Natural killer cell (primary cell): Measurements from ENCODE around the gene MISFA. TPM values are rescaled to one million over a fixed set of nuclear protein-coding genes. Genes with fewer than 3 reads are reported as not detected.
A peak's percentile ranks its signal among the peaks of the same experiment; 100 is the strongest.

Source experiments
- ATAC-seq, 3 donors: fragments of 150-1000 bp in 2 of 3; fragments of 200-7000 bp in 1 of 3; cut with Tn5 transposase; 1 replicate in 1 of 3; 2 replicates in 2 of 3; pipeline ENCODE4 v1.10.0; 2021; ENCODE audit warnings: mild to moderate bottlenecking in 2 of 3, moderate library complexity in 2 of 3
- DNase-seq, 2 donors: peaks; one replicate each; pipeline versions ENCODE4 v3.0.0 to v3.0.0-alpha.2; 2013 to 2021; ENCODE audit warnings: mixed read lengths in 1 of 2
- H3K27ac ChIP-seq: one replicate; pipeline ENCODE4 v1.5.1; 2013; ENCODE audit warnings: mild to moderate bottlenecking, low read length
- H3K27me3 ChIP-seq: one replicate; pipeline ENCODE4 v1.6.1; 2013; ENCODE audit warnings: low read length; ENCODE audit not compliant: control insufficient read depth, insufficient read depth
- H3K36me3 ChIP-seq: one replicate; pipeline ENCODE4 v1.6.1; 2013; ENCODE audit warnings: low read length; ENCODE audit not compliant: control insufficient read depth, insufficient read depth
- H3K4me1 ChIP-seq: one replicate; pipeline ENCODE4 v1.6.1; 2013; ENCODE audit warnings: low read length; ENCODE audit not compliant: control insufficient read depth, insufficient read depth
- H3K4me3 ChIP-seq: one replicate; pipeline ENCODE4 v1.5.1; 2013; ENCODE audit warnings: low read length
- H3K9me3 ChIP-seq: one replicate; pipeline ENCODE4 v1.6.1; 2013; ENCODE audit warnings: low read length; ENCODE audit not compliant: control insufficient read depth, insufficient read depth
- H3K27ac Mint-ChIP-seq, 2 donors: one replicate each; pipeline ENCODE4 v1.8.0; 2022; ENCODE audit warnings: mild to moderate bottlenecking in 2 of 2, mixed read lengths in 2 of 2, moderate library complexity in 1 of 2
- H3K27me3 Mint-ChIP-seq, 2 donors: one replicate each; pipeline ENCODE4 v1.8.0; 2022; ENCODE audit warnings: low read depth in 2 of 2, mixed read lengths in 2 of 2
- H3K36me3 Mint-ChIP-seq: one replicate; pipeline ENCODE4 v1.8.0; 2022; ENCODE audit warnings: mixed read lengths
- H3K4me1 Mint-ChIP-seq, 2 donors: one replicate each; pipeline ENCODE4 v1.8.0; 2022; ENCODE audit warnings: mixed read lengths in 2 of 2
- H3K4me3 Mint-ChIP-seq: one replicate; pipeline ENCODE4 v1.8.0; 2022; ENCODE audit warnings: mild to moderate bottlenecking, moderate library complexity, mixed read lengths
- H3K9me3 Mint-ChIP-seq, 2 donors: one replicate each; pipeline ENCODE4 v1.8.0; 2022; ENCODE audit warnings: mixed read lengths in 2 of 2
- WGBS: methylation state at CpG from one replicate; pipeline ENCODE4 v1.1.7; 2013; ENCODE audit warnings: missing lambda C conversion rate; ENCODE audit not compliant: insufficient coverage; 5-methylcytosine and 5-hydroxymethylcytosine counted together
- intact Hi-C: fragments of 100-400 bp; cut with micrococcal nuclease; formaldehyde crosslinking; loops from one replicate; pipeline ENCODE4 v1.14.2; 2022
- total RNA-seq, 4 donors: library from RNA; stranded (reverse); fragments of 120-200 nt in 1 of 4; gene quantifications; one replicate each; pipeline versions ENCODE4 v1.2.3 to v1.2.4, GENCODE V29; 2013 to 2022
- TF ChIP-seq, protein P1 (sequence below): fragments of 200-600 bp; IDR thresholded peaks from one replicate; pipeline ENCODE4 v1.8.0; 2022; ENCODE audit warnings: antibody characterized with exemption

MISFA gene
- total RNA-seq, 3 donors from 2014 or later (not counting 1 experiment from before 2014, with no cell fraction given), result 2.2 to 3.5 (median 2.2) TPM

DNA sequence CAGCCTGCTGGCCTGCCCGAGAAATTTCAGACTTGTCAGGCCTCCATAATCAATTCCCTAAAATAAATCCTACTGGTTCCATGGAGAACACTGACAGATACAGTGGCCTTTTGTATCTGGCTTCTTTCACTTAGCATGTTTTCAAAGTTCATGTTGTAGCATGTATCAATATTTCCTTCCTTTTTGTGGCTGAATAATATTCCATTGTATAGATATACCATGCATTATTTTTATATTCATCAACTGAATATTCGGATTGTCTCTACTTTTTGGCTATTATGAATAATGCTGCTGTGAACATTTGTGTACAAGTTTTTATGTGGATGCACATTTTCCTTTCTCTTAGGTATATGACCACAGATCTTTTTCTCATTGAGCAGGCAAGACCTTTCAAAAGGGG lies 24.1 kb downstream of the MISFA start:
- DNase-seq (no peak), ATAC-seq (no peak)
- no peaks in the 10 kb centered on the region for H3K27me3 Mint-ChIP-seq
- WGBS, result 100% methylated on average over 1 of the region's 2 CpGs
- Histone ChIP-seq H3K27me3 (no peaks in the 10 kb centered on the region), H3K4me1 (peaks cover 6% of the 10 kb centered on the region), H3K36me3 (no peaks in the 10 kb centered on the region), H3K4me3 (no peak overlapping the region), H3K27ac (no peak overlapping the region), H3K9me3 (no peaks in the 10 kb centered on the region)
- intact Hi-C loops, result no loop called here
- no peaks in the 10 kb centered on the region for H3K9me3 Mint-ChIP-seq
- H3K4me1 Mint-ChIP-seq, result peaks cover 40 to 41% of the 10 kb centered on the region in 2 donors
- TF ChIP-seq, protein P1, sequence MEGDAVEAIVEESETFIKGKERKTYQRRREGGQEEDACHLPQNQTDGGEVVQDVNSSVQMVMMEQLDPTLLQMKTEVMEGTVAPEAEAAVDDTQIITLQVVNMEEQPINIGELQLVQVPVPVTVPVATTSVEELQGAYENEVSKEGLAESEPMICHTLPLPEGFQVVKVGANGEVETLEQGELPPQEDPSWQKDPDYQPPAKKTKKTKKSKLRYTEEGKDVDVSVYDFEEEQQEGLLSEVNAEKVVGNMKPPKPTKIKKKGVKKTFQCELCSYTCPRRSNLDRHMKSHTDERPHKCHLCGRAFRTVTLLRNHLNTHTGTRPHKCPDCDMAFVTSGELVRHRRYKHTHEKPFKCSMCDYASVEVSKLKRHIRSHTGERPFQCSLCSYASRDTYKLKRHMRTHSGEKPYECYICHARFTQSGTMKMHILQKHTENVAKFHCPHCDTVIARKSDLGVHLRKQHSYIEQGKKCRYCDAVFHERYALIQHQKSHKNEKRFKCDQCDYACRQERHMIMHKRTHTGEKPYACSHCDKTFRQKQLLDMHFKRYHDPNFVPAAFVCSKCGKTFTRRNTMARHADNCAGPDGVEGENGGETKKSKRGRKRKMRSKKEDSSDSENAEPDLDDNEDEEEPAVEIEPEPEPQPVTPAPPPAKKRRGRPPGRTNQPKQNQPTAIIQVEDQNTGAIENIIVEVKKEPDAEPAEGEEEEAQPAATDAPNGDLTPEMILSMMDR, result no peak
- no peak overlapping the region for H3K4me3 Mint-ChIP-seq
- peak overlapping the region in 1 of 2 donors; percentile 41 for H3K27ac Mint-ChIP-seq
- no peaks in the 10 kb centered on the region for H3K36me3 Mint-ChIP-seq

DNA sequence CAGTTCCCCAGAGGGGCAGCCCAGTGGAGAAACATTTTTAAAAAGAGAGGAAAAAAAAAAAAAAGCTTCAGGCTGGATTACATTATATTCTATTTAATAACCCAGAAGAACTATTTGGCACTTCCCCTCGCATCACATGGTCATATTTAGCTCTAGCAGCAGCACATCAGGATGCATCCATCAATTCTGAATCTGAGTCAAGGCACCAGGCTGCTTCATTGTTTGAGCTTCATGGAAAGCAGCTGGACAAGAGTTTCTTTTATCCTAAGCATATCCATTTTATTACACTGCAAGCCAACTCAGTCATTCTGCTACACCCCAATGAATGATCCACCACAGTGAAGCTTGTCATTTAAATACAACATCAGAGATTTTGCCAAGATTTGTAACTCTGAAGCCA lies 24.6 kb downstream of the MISFA start:
- Mint-ChIP-seq H3K36me3 (no peaks in the 10 kb centered on the region), H3K9me3 (no peaks in the 10 kb centered on the region), H3K27me3 (no peaks in the 10 kb centered on the region), H3K4me3 (no peak overlapping the region), H3K4me1 (peaks cover 36 to 39% of the 10 kb centered on the region in 2 donors), H3K27ac (peak overlapping the region in 1 of 2 donors; percentile 56)
- WGBS, result 95% methylated on average over 1 of the region's 1 CpG
- TF ChIP-seq, protein P1, result no peak
- no peaks in the 10 kb centered on the region for H3K9me3 ChIP-seq
- no peak for DNase-seq
- H3K27ac ChIP-seq, result no peak overlapping the region
- no peaks in the 10 kb centered on the region for H3K36me3 ChIP-seq
- ATAC-seq, result no peak
- H3K4me1 ChIP-seq, result peaks cover 4% of the 10 kb centered on the region
- H3K27me3 ChIP-seq, result no peaks in the 10 kb centered on the region
- H3K4me3 ChIP-seq, result no peak overlapping the region
- intact Hi-C loops, result no loop called here

DNA sequence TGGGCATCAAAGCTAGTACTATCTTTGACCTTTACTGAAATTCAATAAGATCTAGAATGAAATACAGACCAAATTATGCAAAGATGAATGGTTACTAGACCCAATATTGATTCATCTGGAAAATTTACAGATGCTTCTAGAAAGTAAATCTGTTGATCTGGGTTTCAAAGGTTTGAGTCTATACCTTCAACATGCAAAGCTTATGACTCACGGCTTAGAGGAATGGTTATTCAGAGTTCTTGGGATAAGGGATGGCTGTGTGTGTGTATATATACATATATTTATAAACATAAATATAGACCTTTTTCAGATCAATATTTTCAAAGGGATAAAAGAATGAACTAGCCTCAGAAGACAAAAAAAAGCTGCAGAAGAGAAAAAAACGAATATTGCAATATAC lies 33.3 kb downstream of the MISFA start:
- H3K36me3 ChIP-seq, result no peaks in the 10 kb centered on the region
- peak overlapping the region; percentile 98 to 99 for H3K27ac Mint-ChIP-seq
- no peaks in the 10 kb centered on the region for H3K9me3 ChIP-seq
- peaks cover 41% of the 10 kb centered on the region in 2 donors for H3K4me1 Mint-ChIP-seq
- 25% methylated on average over 1 of the region's 2 CpGs for WGBS
- H3K27ac ChIP-seq, result peak overlapping the region; percentile 99
- no peak overlapping the region for H3K4me3 ChIP-seq
- no peaks in the 10 kb centered on the region for H3K36me3 Mint-ChIP-seq
- no peaks in the 10 kb centered on the region for H3K9me3 Mint-ChIP-seq
- TF ChIP-seq, protein P1, result no peak
- no peak for ATAC-seq
- no peaks in the 10 kb centered on the region for H3K27me3 ChIP-seq
- no peaks in the 10 kb centered on the region for H3K27me3 Mint-ChIP-seq
- peak overlapping the region; percentile 93 for H3K4me3 Mint-ChIP-seq
- intact Hi-C loops, result loop anchor here (10.0 kb wide), 2 partner anchors 92 to 238 kb away; partner anchors contain the start of genes IGSF22 and LDHA
- DNase-seq, result no peak
- peaks cover 13% of the 10 kb centered on the region for H3K4me1 ChIP-seq
